Left lung (tissue), 10 donors: ENCODE measurements around the gene FHL1. TPM values are rescaled to one million over a fixed set of nuclear protein-coding genes. Genes with fewer than 3 reads are reported as not detected.
"Not testable (repeated sequence)": the region's sequence is repeated elsewhere in the genome, so short reads cannot be mapped to it uniquely, and the experiment has no call there.

Experiments used
- ATAC-seq: fragments of 200-7000 bp; cut with Tn5 transposase; one replicate; pipeline ENCODE4 v1.9.1; 2020; ENCODE audit warnings: moderate library complexity
- DNase-seq, 4 donors: peaks; one replicate each; pipeline ENCODE4 v3.0.0-alpha.2; 2013 to 2020
- H3K27ac ChIP-seq, 2 donors: fragments of 200-600 bp; sonication (generic) in 1 of 2; one replicate each; pipeline versions ENCODE4 v1.5.0 to v1.8.0; 2020 to 2021
- H3K27me3 ChIP-seq, 2 donors: fragments of 200-600 bp; sonication (generic) in 1 of 2; one replicate each; pipeline versions ENCODE4 v1.5.0 to v1.8.0; 2020 to 2021
- H3K36me3 ChIP-seq, 2 donors: fragments of 200-600 bp; sonication (generic) in 1 of 2; one replicate each; pipeline versions ENCODE4 v1.5.0 to v1.8.0; 2020 to 2021
- H3K4me1 ChIP-seq, 2 donors: fragments of 200-600 bp; one replicate each; pipeline ENCODE4 v1.8.0; 2021
- H3K4me3 ChIP-seq, 2 donors: fragments of 200-600 bp; sonication (generic) in 1 of 2; one replicate each; pipeline versions ENCODE4 v1.5.0 to v1.8.0; 2020 to 2021; ENCODE audit warnings: mild to moderate bottlenecking in 1 of 2
- H3K9me3 ChIP-seq, 2 donors: fragments of 200-600 bp; sonication (generic) in 1 of 2; one replicate each; pipeline versions ENCODE4 v1.5.0 to v1.8.0; 2020 to 2021
- intact Hi-C, 2 donors: fragments of 100-400 bp; cut with DNase I; formaldehyde crosslinking; loops; one replicate each; pipeline versions ENCODE4 v1.11.2 to v1.14.2; 2022
- polyA plus RNA-seq, 6 donors: library from polyadenylated mRNA; unstranded; fragments of 120-200 nt; gene quantifications; one replicate each; pipeline ENCODE4 v1.2.1, GENCODE V29; 2013; ENCODE audit not compliant: insufficient read length in 6 of 6
- total RNA-seq, 2 donors: library from RNA; stranded (reverse); fragmentation: NEBNext Ultra II Directional; extraction: Animal tissue kit (Norgen Biotek cat#: 25700); gene quantifications; one replicate each; pipeline ENCODE4 v1.2.1, GENCODE V29; 2021
- TF ChIP-seq, protein P1 (sequence below), 2 donors: fragments of 200-600 bp; sonication (generic) in 1 of 2; IDR thresholded peaks; one replicate each; pipeline versions ENCODE4 v1.5.0 to v1.8.0; 2021; ENCODE audit warnings: antibody characterized with exemption in 2 of 2
- donor health status: DM: no; HTN: yes; CAD: no.
- donor health status: DM: no; HTN: no; CAD: no.

FHL1 gene
- total and polyA plus RNA-seq, 8 donors, result 118 to 276 (median 249) TPM

DNA sequence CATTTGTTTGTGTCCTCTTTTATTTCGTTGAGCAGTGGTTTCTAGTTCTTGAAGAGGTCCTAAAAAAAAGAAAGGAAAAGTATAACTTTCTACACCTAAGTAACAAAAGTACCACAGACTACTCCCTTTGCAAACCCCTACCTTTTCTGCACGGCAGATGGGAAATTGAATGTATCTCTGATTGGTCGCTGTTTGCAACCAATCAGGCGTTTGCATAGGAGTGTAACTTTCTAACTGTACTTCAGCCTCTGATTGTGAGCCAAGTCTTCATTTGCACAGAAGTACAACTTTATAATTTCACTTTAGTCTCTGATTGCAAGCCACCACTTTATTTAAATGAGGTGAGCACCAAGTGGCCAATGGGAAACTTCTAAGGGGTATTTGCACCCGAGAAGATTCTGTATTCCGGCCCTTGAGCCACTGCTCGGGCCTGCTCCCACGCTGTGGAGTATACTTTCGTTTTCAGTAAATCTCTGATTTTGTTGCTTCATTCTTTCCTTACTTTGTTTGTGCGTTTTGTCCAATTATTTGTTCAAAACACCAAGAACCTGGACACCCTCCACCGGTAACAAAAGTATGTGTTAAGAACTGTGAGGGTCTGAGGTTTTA, 40.3 kb upstream of the FHL1 start:
- intact Hi-C loops, result no loop called here
- Histone ChIP-seq H3K36me3 (no peaks in the 10 kb centered on the region), H3K27me3 (no peaks in the 10 kb centered on the region), H3K9me3 (no peaks in the 10 kb centered on the region), H3K4me3 (no peak overlapping the region), H3K27ac (no peak overlapping the region), H3K4me1 (no peaks in the 10 kb centered on the region)
- DNase-seq, result no peak
- TF ChIP-seq, protein P1, sequence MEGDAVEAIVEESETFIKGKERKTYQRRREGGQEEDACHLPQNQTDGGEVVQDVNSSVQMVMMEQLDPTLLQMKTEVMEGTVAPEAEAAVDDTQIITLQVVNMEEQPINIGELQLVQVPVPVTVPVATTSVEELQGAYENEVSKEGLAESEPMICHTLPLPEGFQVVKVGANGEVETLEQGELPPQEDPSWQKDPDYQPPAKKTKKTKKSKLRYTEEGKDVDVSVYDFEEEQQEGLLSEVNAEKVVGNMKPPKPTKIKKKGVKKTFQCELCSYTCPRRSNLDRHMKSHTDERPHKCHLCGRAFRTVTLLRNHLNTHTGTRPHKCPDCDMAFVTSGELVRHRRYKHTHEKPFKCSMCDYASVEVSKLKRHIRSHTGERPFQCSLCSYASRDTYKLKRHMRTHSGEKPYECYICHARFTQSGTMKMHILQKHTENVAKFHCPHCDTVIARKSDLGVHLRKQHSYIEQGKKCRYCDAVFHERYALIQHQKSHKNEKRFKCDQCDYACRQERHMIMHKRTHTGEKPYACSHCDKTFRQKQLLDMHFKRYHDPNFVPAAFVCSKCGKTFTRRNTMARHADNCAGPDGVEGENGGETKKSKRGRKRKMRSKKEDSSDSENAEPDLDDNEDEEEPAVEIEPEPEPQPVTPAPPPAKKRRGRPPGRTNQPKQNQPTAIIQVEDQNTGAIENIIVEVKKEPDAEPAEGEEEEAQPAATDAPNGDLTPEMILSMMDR (IDR thresholded peaks at IDR 0.05), result no peak
- no peak for ATAC-seq

DNA sequence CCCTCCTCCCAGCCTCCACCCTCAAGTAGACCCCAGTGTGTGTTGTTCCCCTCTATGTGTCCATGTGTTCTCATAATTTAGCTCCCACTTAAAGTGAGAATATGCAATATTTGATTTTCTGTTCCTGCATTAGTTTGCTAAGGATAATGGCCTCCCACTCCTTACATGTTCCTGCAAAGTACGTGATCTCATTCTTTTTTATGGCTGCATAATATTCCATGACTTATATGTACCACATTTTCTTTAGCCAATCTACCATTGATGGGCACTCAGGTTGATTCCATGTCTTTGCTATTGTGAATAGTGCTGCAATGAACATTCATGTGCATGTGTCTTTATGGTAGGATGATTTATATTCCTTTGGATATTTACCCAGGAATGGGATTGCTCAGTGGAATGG, 38.4 kb upstream of the FHL1 start:
- ATAC-seq, H3K4me3 ChIP-seq, intact Hi-C loops, H3K36me3 ChIP-seq, DNase-seq, H3K27me3 ChIP-seq, H3K9me3 ChIP-seq, H3K4me1 ChIP-seq, H3K27ac ChIP-seq: not testable (repeated sequence)

DNA sequence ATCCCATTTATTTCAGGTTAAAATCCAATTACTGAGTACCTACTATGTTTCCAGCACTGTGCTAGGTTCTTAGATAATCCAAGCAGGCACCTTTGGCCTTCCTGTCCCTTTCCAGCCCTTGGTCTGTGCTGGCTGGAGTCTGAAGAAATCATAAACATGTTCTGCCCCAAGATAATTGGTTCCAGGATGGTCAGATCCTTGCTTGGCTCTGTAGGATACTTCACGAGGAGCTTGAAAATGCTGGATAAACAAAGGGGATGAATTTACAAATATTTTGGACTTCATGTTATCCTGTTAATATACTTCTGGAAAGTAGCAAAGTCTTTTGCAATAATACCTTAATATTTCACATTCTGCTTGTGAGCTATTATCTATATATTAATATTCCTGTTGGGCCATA, 35.0 kb upstream of the FHL1 start:
- no peaks in the 10 kb centered on the region for H3K36me3 ChIP-seq
- no peak for ATAC-seq
- TF ChIP-seq, protein P1 (IDR thresholded peaks at IDR 0.05), result no peak
- peak in 1 of 4 donors; percentile 32 for DNase-seq
- H3K9me3 ChIP-seq, result no peaks in the 10 kb centered on the region
- no peaks in the 10 kb centered on the region for H3K4me1 ChIP-seq
- no peak overlapping the region for H3K4me3 ChIP-seq
- no peaks in the 10 kb centered on the region for H3K27me3 ChIP-seq
- intact Hi-C loops, result no loop called here
- no peak overlapping the region for H3K27ac ChIP-seq

DNA sequence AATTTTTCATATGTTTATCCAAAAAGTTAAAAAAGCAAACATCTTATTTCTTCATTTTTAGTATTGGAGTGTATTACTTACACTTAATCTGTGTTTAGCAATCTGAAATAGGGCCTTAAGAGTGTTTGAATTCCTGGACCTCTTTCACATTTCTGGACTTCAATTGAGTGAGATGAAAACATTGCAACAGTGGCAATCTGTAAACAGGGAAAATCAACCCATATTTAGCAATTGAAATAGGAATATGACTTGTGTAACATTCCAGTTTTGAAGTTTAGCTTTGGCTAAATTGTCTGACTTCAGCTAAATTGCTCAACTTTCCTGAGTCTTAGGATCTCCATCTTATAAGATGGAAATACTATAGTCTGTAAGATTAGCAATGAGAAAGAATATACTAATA, 34.6 kb upstream of the FHL1 start:
- H3K4me1 ChIP-seq, result no peaks in the 10 kb centered on the region
- ATAC-seq (no peak), DNase-seq (peak in 2 of 4 donors; percentile 51 to 71)
- TF ChIP-seq, protein P1 (IDR thresholded peaks at IDR 0.05), result no peak
- H3K36me3 ChIP-seq, result no peaks in the 10 kb centered on the region
- no peak overlapping the region for H3K4me3 ChIP-seq
- H3K27me3 ChIP-seq, result no peaks in the 10 kb centered on the region
- peak overlapping the region in 1 of 2 donors; percentile 5 for H3K27ac ChIP-seq
- intact Hi-C loops, result no loop called here
- H3K9me3 ChIP-seq, result no peaks in the 10 kb centered on the region

DNA sequence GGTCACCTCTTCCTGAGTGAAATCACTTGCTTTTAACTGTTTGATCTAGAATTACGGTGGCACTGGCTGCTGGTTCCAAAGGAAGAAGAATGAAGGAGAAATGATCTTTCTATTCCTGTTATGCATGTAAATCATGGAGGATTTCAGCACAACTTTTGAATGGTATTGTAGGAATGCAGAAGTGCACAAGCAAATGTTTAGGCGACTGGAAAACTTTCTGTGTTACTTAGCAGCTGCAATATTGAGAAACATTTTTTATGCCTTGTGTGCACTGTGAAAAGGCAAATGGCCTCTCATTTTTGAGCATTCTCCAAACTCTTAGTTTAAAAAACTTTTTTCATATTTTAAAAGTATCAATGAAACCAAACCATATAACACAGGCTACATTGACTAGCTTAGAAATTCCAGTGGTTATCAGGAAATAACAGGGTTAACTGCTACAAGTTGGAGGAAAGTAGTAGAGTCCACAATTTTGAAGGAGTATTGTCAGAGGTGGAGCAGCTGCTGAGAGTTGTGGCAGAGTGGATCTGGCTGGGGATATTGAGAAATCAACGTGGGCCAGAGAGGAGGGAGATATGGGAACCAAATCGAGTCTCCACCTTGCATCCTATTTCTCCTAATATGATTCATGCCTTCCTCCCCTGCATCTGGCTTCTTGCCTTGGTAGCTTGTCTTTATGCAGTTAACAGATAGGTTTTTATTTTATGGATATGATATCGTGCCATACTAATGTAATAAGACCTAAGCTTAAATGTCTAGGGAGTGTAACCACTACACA, 32.0 kb upstream of the FHL1 start:
- Histone ChIP-seq H3K9me3 (no peaks in the 10 kb centered on the region), H3K36me3 (no peaks in the 10 kb centered on the region), H3K4me1 (no peaks in the 10 kb centered on the region), H3K4me3 (no peak overlapping the region), H3K27me3 (no peaks in the 10 kb centered on the region), H3K27ac (no peak overlapping the region)
- ATAC-seq (no peak), DNase-seq (peak in 2 of 4 donors; percentile 63 to 71)
- TF ChIP-seq, protein P1 (IDR thresholded peaks at IDR 0.05), result no peak
- intact Hi-C loops, result no loop called here
